Transverse colon (tissue), 4 donors: ENCODE measurements around the gene SPACA1. TPM values are rescaled to one million over a fixed set of nuclear protein-coding genes. Genes with fewer than 3 reads are reported as not detected.

Source experiments
- DNase-seq: peaks from one replicate; pipeline ENCODE4 v3.0.0-alpha.2; 2019
- H3K27ac ChIP-seq, 4 donors: fragments of 200-600 bp; sonication (generic); 2 replicates each; pipeline ENCODE4 v1.5.1; 2016 to 2018; ENCODE audit warnings: inconsistent platforms in 4 of 4
- H3K27me3 ChIP-seq: fragments of 200-600 bp; sonication (generic); 2 replicates; pipeline ENCODE4 v1.5.1; 2017; ENCODE audit warnings: inconsistent platforms
- H3K36me3 ChIP-seq, 4 donors: fragments of 200-600 bp; sonication (generic); 2 replicates each; pipeline ENCODE4 v1.5.1; 2017 to 2019; ENCODE audit warnings: inconsistent platforms in 4 of 4
- H3K4me1 ChIP-seq, 4 donors: fragments of 200-600 bp; sonication (generic); 2 replicates each; pipeline ENCODE4 v1.5.1; 2017 to 2020; ENCODE audit warnings: inconsistent platforms in 4 of 4
- H3K4me3 ChIP-seq, 4 donors: fragments of 200-600 bp; sonication (generic); 1 replicate in 1 of 4; 2 replicates in 3 of 4; pipeline versions ENCODE4 v1.5.1 to v1.6.1; 2017 to 2019; ENCODE audit warnings: inconsistent platforms in 4 of 4
- H3K9me3 ChIP-seq, 2 donors: fragments of 200-600 bp; sonication (generic); 2 replicates each; pipeline ENCODE4 v1.5.1; 2017 to 2019; ENCODE audit warnings: inconsistent platforms in 2 of 2
- CTCF ChIP-seq, 5 experiments: fragments of 200-600 bp in 3 of 5; fragments of 450-650 bp in 2 of 5; sonication (generic) in 3 of 5; IDR thresholded peaks; 1 replicate in 2 of 5; 2 replicates in 3 of 5; pipeline ENCODE4 v1.5.1; 2016 to 2017; ENCODE audit warnings: antibody characterized with exemption in 5 of 5, inconsistent platforms in 3 of 5, mild to moderate bottlenecking in 2 of 5, moderate library complexity in 1 of 5
- EP300 ChIP-seq: sonication (generic); formaldehyde crosslinking; IDR thresholded peaks from one replicate; pipeline ENCODE4 v1.6.1; 2017; ENCODE audit warnings: antibody characterized with exemption, low read depth
- POLR2A ChIP-seq: fragments of 450-650 bp; IDR thresholded peaks from one replicate; pipeline ENCODE4 v1.6.1; 2016; ENCODE audit warnings: antibody characterized with exemption, mild to moderate bottlenecking, moderate library complexity
- POLR2AphosphoS5 ChIP-seq, 3 donors: sonication (generic); formaldehyde crosslinking; IDR thresholded peaks; one replicate each; pipeline ENCODE4 v1.6.1; 2016; ENCODE audit warnings: antibody characterized with exemption in 3 of 3
- WGBS, 2 donors: methylation state at CpG; one replicate each; pipeline ENCODE4 v1.1.5; 2018; ENCODE audit warnings: low coverage in 1 of 2; 5-methylcytosine and 5-hydroxymethylcytosine counted together
- in situ Hi-C, 4 donors: fragments of 200-750 bp; cut with MboI; loops; one replicate each; pipeline versions ENCODE4 v1.15.0 to v1.15.1; 2017; ENCODE audit warnings: low sequenced_read_pairs in 3 of 4, low pct_ligation_motif_present in 1 of 4, low pct_unique_long_range_greater_than_20kb in 1 of 4
- intact Hi-C: fragments of 100-400 bp; cut with DNase I; formaldehyde crosslinking; loops from one replicate; pipeline ENCODE4 v1.15.1; 2023; ENCODE audit warnings: low total_unique reads
- total RNA-seq, 4 donors: library from RNA; depleted of rRNA; stranded (reverse); fragments of >200 nt; gene quantifications; one replicate each; pipeline ENCODE4 v1.1.0, GENCODE V29; 2016

SPACA1 gene
- total RNA-seq, 4 donors from 2014 or later: not detected

DNA sequence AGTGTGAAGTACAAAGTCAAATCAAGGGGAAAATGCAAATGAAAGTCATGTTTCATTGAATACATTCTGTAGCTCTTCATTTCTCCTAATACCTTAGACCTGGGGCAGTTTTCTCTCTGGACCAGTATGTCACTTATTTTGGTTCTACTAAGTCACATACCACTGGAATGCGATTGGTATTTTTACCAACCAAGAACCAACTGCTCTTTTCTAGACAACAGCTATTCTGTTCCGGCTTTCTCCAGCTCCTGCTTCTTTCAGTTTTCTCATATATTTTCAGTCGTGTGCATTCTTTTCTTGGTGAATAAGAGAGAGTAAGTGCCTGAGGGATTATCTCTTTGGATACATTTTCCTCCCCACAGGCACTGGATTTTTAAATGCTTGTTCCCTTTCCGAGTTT is 39.2 kb upstream of the SPACA1 start:
- peak overlapping the region in 1 of 4 donors; percentile 20 for H3K4me3 ChIP-seq
- WGBS, 2 donors: 14 to 31% methylated on average over 3 to 4 of the region's 4 CpGs
- in situ Hi-C loops (no loop called here), intact Hi-C loops (no loop called here)
- H3K36me3 ChIP-seq: no peaks in the 10 kb centered on the region
- DNase-seq: no peak
- TF ChIP-seq POLR2A (no peak), POLR2AphosphoS5 (IDR thresholded peaks at IDR 0.05) (no peak), CTCF (IDR thresholded peaks at IDR 0.05) (no peak), EP300 (no peak)
- peaks cover 0 to 8% (median 3%) of the 10 kb centered on the region in 4 donors for H3K4me1 ChIP-seq
- no peaks in the 10 kb centered on the region for H3K27me3 ChIP-seq
- no peaks in the 10 kb centered on the region for H3K9me3 ChIP-seq
- peak overlapping the region in 1 of 4 donors; percentile 31 for H3K27ac ChIP-seq

GRCh38 chr6:88008831-88009231 is 38.8 kb upstream of the SPACA1 start:
- intact Hi-C loops (no loop called here), in situ Hi-C loops (no loop called here)
- Histone ChIP-seq H3K4me3 (peak overlapping the region in 1 of 4 donors; percentile 20), H3K27ac (peak overlapping the region in 1 of 4 donors; percentile 31), H3K36me3 (no peaks in the 10 kb centered on the region), H3K27me3 (no peaks in the 10 kb centered on the region), H3K9me3 (no peaks in the 10 kb centered on the region), H3K4me1 (peaks cover 0 to 8% (median 3%) of the 10 kb centered on the region in 4 donors)
- TF ChIP-seq POLR2A (no peak), EP300 (no peak), POLR2AphosphoS5 (IDR thresholded peaks at IDR 0.05) (no peak), CTCF (IDR thresholded peaks at IDR 0.05) (no peak)
- no peak for DNase-seq
- WGBS, 2 donors: 15 to 27% methylated on average over 2 of the region's 2 CpGs

DNA sequence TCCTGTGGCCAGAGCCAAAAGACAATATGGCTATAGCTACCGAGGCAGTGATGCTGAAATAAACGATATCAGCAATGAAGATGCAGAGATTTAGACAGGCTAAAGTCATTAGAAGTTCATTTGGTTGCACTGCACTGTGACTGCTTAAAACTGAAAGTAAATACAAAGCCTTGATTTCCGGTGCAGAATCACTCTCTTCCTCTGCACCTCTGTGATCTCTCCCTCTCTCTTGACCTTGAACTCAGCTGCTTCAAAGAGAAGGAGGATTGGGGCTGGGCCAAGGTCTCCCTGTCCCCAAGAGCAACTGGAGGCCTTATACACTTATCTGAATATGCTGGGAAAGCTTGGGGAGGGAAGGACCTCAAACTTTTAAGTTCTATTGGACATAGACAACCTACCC is 34.6 kb upstream of the SPACA1 start:
- DNase-seq: no peak

GRCh38 chr6:88013554-88013953 is 34.1 kb upstream of the SPACA1 start:
- Histone ChIP-seq H3K9me3 (no peaks in the 10 kb centered on the region), H3K4me3 (no peak overlapping the region), H3K27me3 (no peaks in the 10 kb centered on the region), H3K27ac (no peak overlapping the region), H3K36me3 (no peaks in the 10 kb centered on the region), H3K4me1 (peaks cover 0 to 6% (median 0%) of the 10 kb centered on the region in 4 donors)
- 92% methylated on average over 2 of the region's 2 CpGs; no CpG with 5 or more reads in 1 of the 2 donors for WGBS, 2 donors
- in situ Hi-C loops (no loop called here), intact Hi-C loops (no loop called here)
- TF ChIP-seq EP300 (no peak), CTCF (IDR thresholded peaks at IDR 0.05) (peak in 2 of 5 experiments; percentile 2 to 6)
- DNase-seq: no peak

More for the DNA sequence above, 34.6 kb upstream of the SPACA1 start:
- intact Hi-C loops: no loop called here
- Histone ChIP-seq H3K4me3 (no peak overlapping the region), H3K27me3 (no peaks in the 10 kb centered on the region), H3K9me3 (no peaks in the 10 kb centered on the region), H3K27ac (no peak overlapping the region), H3K36me3 (no peaks in the 10 kb centered on the region), H3K4me1 (peaks cover 0 to 8% (median 2%) of the 10 kb centered on the region in 4 donors)
- WGBS, 2 donors: 52 to 65% methylated on average over 2 to 3 of the region's 3 CpGs
- no peak for TF ChIP-seq POLR2AphosphoS5 (IDR thresholded peaks at IDR 0.05)
- TF ChIP-seq EP300: no peak
- no peak for TF ChIP-seq POLR2A
- TF ChIP-seq CTCF (IDR thresholded peaks at IDR 0.05): no peak
- in situ Hi-C loops: no loop called here
